B cell (primary cell): ENCODE measurements around the gene CLRN2. TPM values are rescaled to one million over a fixed set of nuclear protein-coding genes. Genes with fewer than 3 reads are reported as not detected.
"Not testable (repeated sequence)": the region's sequence is repeated elsewhere in the genome, so short reads cannot be mapped to it uniquely, and the experiment has no call there.

Experiments used
- ATAC-seq: fragments of 200-7000 bp; cut with Tn5 transposase; one replicate; pipeline ENCODE4 v1.10.0; 2021; ENCODE audit warnings: low read depth, mild to moderate bottlenecking, moderate number of reproducible peaks, moderate library complexity
- CTCF ChIA-PET: fragments of 350-600 bp; sonication (Branson Sonifier 250); formaldehyde crosslinking; loops from one replicate; lab custom pipeline; 2021; ENCODE audit warnings: antibody characterized with exemption, inconsistent platforms; lab: Charles Lee
- POLR2A ChIA-PET: fragments of 350-600 bp; sonication (Branson Sonifier 250); formaldehyde crosslinking; loops from one replicate; lab custom pipeline; 2021; ENCODE audit warnings: antibody characterized with exemption; lab: Charles Lee
- DNase-seq: peaks from one replicate; pipeline ENCODE4 v3.0.0; 2013
- H2AFZ ChIP-seq: 2 replicates; pipeline ENCODE4 v1.6.1; 2012; ENCODE audit warnings: mild to moderate bottlenecking, low read depth, low read length; ENCODE audit not compliant: insufficient read depth, poor library complexity, severe bottlenecking
- H3K27ac ChIP-seq, 2 donors: 1 replicate in 1 of 2; 2 replicates in 1 of 2; pipeline ENCODE4 v1.5.1; 2012 to 2013; ENCODE audit warnings: low read length in 2 of 2, mild to moderate bottlenecking in 2 of 2, moderate library complexity in 1 of 2
- H3K27me3 ChIP-seq, 4 experiments: fragments of 200-600 bp in 1 of 4; sonication (generic) in 1 of 4; replicated peaks in 1 of 4; 1 replicate in 2 of 4; 2 replicates in 2 of 4; pipeline versions ENCODE4 v1.6.1 to v1.7.0; 2013 to 2016; ENCODE audit warnings: low read length in 3 of 4, mild to moderate bottlenecking in 2 of 4, mixed read lengths in 1 of 4, moderate library complexity in 1 of 4; ENCODE audit not compliant: insufficient read depth in 4 of 4, control insufficient read depth in 3 of 4; ENCODE audit errors: control extremely low read depth in 1 of 4
- H3K36me3 ChIP-seq, 2 experiments: replicated peaks in 1 of 2; 1 replicate in 1 of 2; 2 replicates in 1 of 2; pipeline versions ENCODE4 v1.6.1 to v1.7.1; 2013; ENCODE audit warnings: low read length in 1 of 2; ENCODE audit not compliant: insufficient read depth in 2 of 2, control insufficient read depth in 1 of 2; ENCODE audit errors: control extremely low read depth in 1 of 2, extremely low read depth in 1 of 2
- H3K4me1 ChIP-seq, 2 donors: fragments of 200-600 bp in 1 of 2; sonication (generic) in 1 of 2; 1 replicate in 1 of 2; 2 replicates in 1 of 2; pipeline versions ENCODE4 v1.5.1 to v1.6.1; 2013 to 2017; ENCODE audit warnings: low read length in 2 of 2; ENCODE audit not compliant: control insufficient read depth in 2 of 2, insufficient read depth in 2 of 2
- H3K4me2 ChIP-seq: replicated peaks from 2 replicates; pipeline ENCODE3; 2012; ENCODE audit warnings: mild to moderate bottlenecking, low read depth, low read length; ENCODE audit not compliant: poor library complexity, severe bottlenecking
- H3K4me3 ChIP-seq, 5 experiments: fragments of 200-600 bp in 1 of 5; sonication (generic) in 1 of 5; 1 replicate in 3 of 5; 2 replicates in 2 of 5; pipeline versions ENCODE4 v1.5.1 to v1.7.0; 2011 to 2016; ENCODE audit warnings: low read length in 4 of 5, mild to moderate bottlenecking in 4 of 5, low read depth in 2 of 5, control low read depth in 1 of 5, moderate library complexity in 1 of 5; ENCODE audit not compliant: insufficient read depth in 1 of 5; ENCODE audit errors: control extremely low read depth in 1 of 5, extremely low read depth in 1 of 5
- H3K79me2 ChIP-seq: fragments of 200-600 bp; sonication (generic); one replicate; pipeline ENCODE4 v1.6.0; 2016; ENCODE audit warnings: low read length; ENCODE audit not compliant: control insufficient read depth, insufficient read depth
- H3K9ac ChIP-seq: fragments of 200-600 bp; sonication (generic); 2 replicates; pipeline ENCODE4 v1.6.1; 2017; ENCODE audit warnings: mild to moderate bottlenecking, low read length, moderate library complexity
- H3K9me3 ChIP-seq, 3 donors: one replicate each; pipeline versions ENCODE4 v1.6.1 to v1.7.1; 2013; ENCODE audit warnings: low read length in 2 of 3; ENCODE audit not compliant: control insufficient read depth in 2 of 3, insufficient read depth in 1 of 3; ENCODE audit errors: control extremely low read depth in 1 of 3
- H4K20me1 ChIP-seq: 2 replicates; pipeline ENCODE4 v1.6.0; 2012; ENCODE audit warnings: mild to moderate bottlenecking, low read length; ENCODE audit not compliant: insufficient read depth, control insufficient read depth, poor library complexity, severe bottlenecking
- H3K27ac Mint-ChIP-seq: one replicate; pipeline ENCODE4 v1.8.0; 2021; ENCODE audit warnings: mixed read lengths
- H3K27me3 Mint-ChIP-seq: one replicate; pipeline ENCODE4 v1.8.0; 2021; ENCODE audit warnings: mixed read lengths
- H3K4me1 Mint-ChIP-seq: one replicate; pipeline ENCODE4 v1.8.0; 2021; ENCODE audit warnings: mixed read lengths
- H3K4me3 Mint-ChIP-seq: one replicate; pipeline ENCODE4 v1.8.0; 2021; ENCODE audit warnings: mixed read lengths
- H3K9me3 Mint-ChIP-seq: one replicate; pipeline ENCODE4 v1.8.0; 2022; ENCODE audit warnings: mixed read lengths; ENCODE audit not compliant: insufficient read depth
- EZH2 ChIP-seq: IDR thresholded peaks from 2 replicates; pipeline ENCODE4 v1.6.1; 2012; ENCODE audit warnings: borderline replicate concordance, low read depth, mild to moderate bottlenecking, moderate library complexity, low read length; ENCODE audit not compliant: insufficient read depth, poor library complexity, severe bottlenecking
- WGBS: methylation state at CpG from one replicate; pipeline ENCODE4 v1.1.5; 2013; ENCODE audit warnings: missing lambda C conversion rate; ENCODE audit not compliant: insufficient coverage; 5-methylcytosine and 5-hydroxymethylcytosine counted together
- intact Hi-C: fragments of 100-400 bp; cut with micrococcal nuclease; formaldehyde crosslinking; loops from one replicate; pipeline ENCODE4 v1.10.0; 2022
- polyA plus RNA-seq: library from polyadenylated mRNA; depleted of rRNA; stranded (reverse); fragments of >200 nt; gene quantifications from 2 replicates; pipeline ENCODE4 v1.2.3, GENCODE V29; 2012
- total RNA-seq, 2 donors: library from RNA; stranded (reverse); fragments of 120-200 nt in 1 of 2; gene quantifications; 1 replicate in 1 of 2; 2 replicates in 1 of 2; pipeline versions ENCODE4 v1.2.3 to v1.2.4, GENCODE V29; 2013 to 2022
- TF ChIP-seq, protein P1 (sequence below): fragments of 200-600 bp; IDR thresholded peaks from one replicate; pipeline ENCODE4 v1.8.0; 2022; ENCODE audit warnings: antibody characterized with exemption, mild to moderate bottlenecking

CLRN2 gene
- total and polyA plus RNA-seq, 2 donors (not counting 1 experiment from before 2014, with no cell fraction given), result not detected

DNA sequence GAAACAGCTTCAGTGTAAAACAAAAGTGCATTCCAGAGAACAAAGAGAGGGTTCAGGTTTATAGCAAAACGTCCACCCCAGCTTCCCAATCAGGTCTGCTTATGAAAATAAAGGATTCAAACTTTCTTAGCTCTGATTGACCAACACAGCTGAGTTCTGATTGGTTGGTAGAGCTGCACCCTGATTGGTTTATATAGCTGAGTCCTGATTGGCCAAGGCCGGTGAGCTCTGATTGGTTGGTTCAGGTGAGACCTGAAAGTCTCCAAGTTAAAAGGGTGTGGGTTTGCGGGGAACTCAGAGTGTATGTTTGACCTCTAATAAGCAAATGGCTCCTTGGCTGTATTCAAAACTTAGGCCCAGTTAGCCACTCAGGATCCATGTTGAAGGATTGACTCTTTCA lies 20.9 kb downstream of the CLRN2 start:
- CTCF ChIA-PET, result no interaction called here
- H3K4me2 ChIP-seq, result no peak overlapping the region
- DNase-seq (no peak), ATAC-seq (no peak)
- H3K4me1 ChIP-seq, result no peaks in the 10 kb centered on the region
- Mint-ChIP-seq H3K9me3 (no peaks in the 10 kb centered on the region), H3K4me1 (no peaks in the 10 kb centered on the region), H3K27ac (no peak overlapping the region), H3K4me3 (no peak overlapping the region), H3K27me3 (peaks cover 11% of the 10 kb centered on the region)
- H3K4me3 ChIP-seq, result no peak overlapping the region
- H3K27ac ChIP-seq, result no peak overlapping the region
- no peak overlapping the region for H3K9ac ChIP-seq
- H3K9me3 ChIP-seq, result peaks cover 0 to 1% (median 0%) of the 10 kb centered on the region in 3 donors
- H4K20me1 ChIP-seq, result no peaks in the 10 kb centered on the region
- POLR2A ChIA-PET, result no interaction called here
- WGBS, result no CpG with 5 or more reads among the region's 3 CpGs
- H3K36me3 ChIP-seq, result no peaks in the 10 kb centered on the region
- H3K79me2 ChIP-seq, result no peaks in the 10 kb centered on the region
- H3K27me3 ChIP-seq, result peaks cover 0 to 2% (median 0%) of the 10 kb centered on the region in 4 experiments
- no peak for TF ChIP-seq EZH2
- TF ChIP-seq, protein P1, sequence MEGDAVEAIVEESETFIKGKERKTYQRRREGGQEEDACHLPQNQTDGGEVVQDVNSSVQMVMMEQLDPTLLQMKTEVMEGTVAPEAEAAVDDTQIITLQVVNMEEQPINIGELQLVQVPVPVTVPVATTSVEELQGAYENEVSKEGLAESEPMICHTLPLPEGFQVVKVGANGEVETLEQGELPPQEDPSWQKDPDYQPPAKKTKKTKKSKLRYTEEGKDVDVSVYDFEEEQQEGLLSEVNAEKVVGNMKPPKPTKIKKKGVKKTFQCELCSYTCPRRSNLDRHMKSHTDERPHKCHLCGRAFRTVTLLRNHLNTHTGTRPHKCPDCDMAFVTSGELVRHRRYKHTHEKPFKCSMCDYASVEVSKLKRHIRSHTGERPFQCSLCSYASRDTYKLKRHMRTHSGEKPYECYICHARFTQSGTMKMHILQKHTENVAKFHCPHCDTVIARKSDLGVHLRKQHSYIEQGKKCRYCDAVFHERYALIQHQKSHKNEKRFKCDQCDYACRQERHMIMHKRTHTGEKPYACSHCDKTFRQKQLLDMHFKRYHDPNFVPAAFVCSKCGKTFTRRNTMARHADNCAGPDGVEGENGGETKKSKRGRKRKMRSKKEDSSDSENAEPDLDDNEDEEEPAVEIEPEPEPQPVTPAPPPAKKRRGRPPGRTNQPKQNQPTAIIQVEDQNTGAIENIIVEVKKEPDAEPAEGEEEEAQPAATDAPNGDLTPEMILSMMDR, result no peak
- H2AFZ ChIP-seq, result no peak overlapping the region
- intact Hi-C loops, result no loop called here

DNA sequence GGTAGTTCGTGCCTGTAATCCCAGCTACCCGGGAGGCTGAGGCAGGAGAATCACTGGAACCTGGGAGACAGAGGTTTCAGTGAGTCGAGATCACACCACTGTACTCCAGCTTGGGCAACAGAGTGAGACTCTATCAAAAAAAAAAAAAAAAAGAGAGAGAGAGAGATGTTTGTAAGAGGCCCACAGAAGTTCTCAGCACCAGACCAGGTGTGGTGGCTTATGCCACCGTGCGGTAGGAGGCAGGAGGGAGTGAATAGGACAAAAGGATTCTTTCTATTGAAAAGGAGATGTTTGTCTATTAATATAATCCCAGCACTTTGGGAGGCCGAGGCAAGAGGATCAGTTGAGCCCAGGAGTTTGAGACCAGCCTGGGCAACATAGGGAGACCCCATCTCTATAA lies 22.1 kb downstream of the CLRN2 start:
- H3K36me3 ChIP-seq, H4K20me1 ChIP-seq, H3K9me3 Mint-ChIP-seq, H3K9me3 ChIP-seq, H3K4me1 ChIP-seq, H3K9ac ChIP-seq, H3K27me3 ChIP-seq, H3K27ac Mint-ChIP-seq, H3K27ac ChIP-seq, H3K4me2 ChIP-seq, intact Hi-C loops, H3K4me3 ChIP-seq, DNase-seq, H3K4me1 Mint-ChIP-seq, H3K27me3 Mint-ChIP-seq, POLR2A ChIA-PET, H3K4me3 Mint-ChIP-seq, H3K79me2 ChIP-seq, H2AFZ ChIP-seq, ATAC-seq, CTCF ChIA-PET: not testable (repeated sequence)
- WGBS, result 86% methylated on average over 2 of the region's 6 CpGs
